Astrocyte of the spinal cord (primary cell): ENCODE measurements around the gene RIPOR3.
A peak's percentile ranks its signal among the peaks of the same experiment; 100 is the strongest.
"Not testable (repeated sequence)": the region's sequence is repeated elsewhere in the genome, so short reads cannot be mapped to it uniquely, and the experiment has no call there.

ENCODE experiments used
- DNase-seq: peaks from one replicate; pipeline ENCODE4 v3.0.0; 2011; ENCODE audit warnings: low read depth, low spot score
- H3K4me3 ChIP-seq: 2 replicates; pipeline ENCODE4 v1.5.1; 2011; ENCODE audit warnings: low read depth, mild to moderate bottlenecking, low read length, moderate library complexity
- CTCF ChIP-seq: IDR thresholded peaks from 2 replicates; pipeline ENCODE4 v1.5.1; 2012; ENCODE audit warnings: low read depth, mild to moderate bottlenecking, low read length, inconsistent platforms
- in situ Hi-C: cut with HindIII; loops from 2 replicates; pipeline ENCODE4 v1.10.0; 2017; ENCODE audit warnings: low sequenced_read_pairs

Gene RIPOR3

GRCh38 chr20:50572938-50573777 is 118.2 kb downstream of the RIPOR3 start:
- TF ChIP-seq CTCF = no peak
- DNase-seq = peak; percentile 77
- in situ Hi-C loops = no loop called here
- H3K4me3 ChIP-seq = no peak overlapping the region

GRCh38 chr20:50571466-50571865 is 119.9 kb downstream of the RIPOR3 start:
- H3K4me3 ChIP-seq = no peak overlapping the region
- in situ Hi-C loops = no loop called here
- DNase-seq = no peak

GRCh38 chr20:50569864-50570836 is 121.2 kb downstream of the RIPOR3 start:
- peak; percentile 65 for TF ChIP-seq CTCF
- peak; percentile 50 for DNase-seq
- no peak overlapping the region for H3K4me3 ChIP-seq
- in situ Hi-C loops = no loop called here

More at GRCh38 chr20:50571466-50571865, 119.9 kb downstream of the RIPOR3 start:
- no peak for TF ChIP-seq CTCF

GRCh38 chr20:50569487-50569863 is 121.9 kb downstream of the RIPOR3 start:
- DNase-seq, H3K4me3 ChIP-seq, in situ Hi-C loops: not testable (repeated sequence)

GRCh38 chr20:50568549-50568942 is 122.8 kb downstream of the RIPOR3 start:
- DNase-seq = no peak
- no peak for TF ChIP-seq CTCF
- in situ Hi-C loops = no loop called here
- no peak overlapping the region for H3K4me3 ChIP-seq

- H3K4me3 ChIP-seq = no peak overlapping the region
- no peak for TF ChIP-seq CTCF
- in situ Hi-C loops = no loop called here
- no peak for DNase-seq
These were observed 123.3 kb downstream of the RIPOR3 start for GRCh38 chr20:50567860-50568548.
